Measurements from ENCODE around the gene JPH3. TPM values are rescaled to one million over a fixed set of nuclear protein-coding genes. Genes with fewer than 3 reads are reported as not detected.

The JPH3 gene
- total RNA-seq, 1 donor, result not detected

- no peak for TF ChIP-seq CTCF (IDR thresholded peaks at IDR 0.05; ENCODE audit: insufficient read depth, low read length)
- no peak overlapping the region for H3K4me3 ChIP-seq (ENCODE audit: low read depth, low read length)
- DNase-seq (ENCODE audit: low read depth), result no peak
Observed at GRCh38 chr16:87729266-87729954, 127.1 kb downstream of the JPH3 start.

GRCh38 chr16:87731607-87732006 lies 129.3 kb downstream of the JPH3 start:
- TF ChIP-seq CTCF (IDR thresholded peaks at IDR 0.05; ENCODE audit: insufficient read depth, low read length), result no peak
- no peak for DNase-seq (ENCODE audit: low read depth)
- no peak overlapping the region for H3K4me3 ChIP-seq (ENCODE audit: low read depth, low read length)

- DNase-seq (ENCODE audit: low read depth), result no peak
- no peak overlapping the region for H3K4me3 ChIP-seq (ENCODE audit: low read depth, low read length)
- no peak for TF ChIP-seq CTCF (IDR thresholded peaks at IDR 0.05; ENCODE audit: insufficient read depth, low read length)
Observed at GRCh38 chr16:87733190-87733589, 130.9 kb downstream of the JPH3 start.

- DNase-seq (ENCODE audit: low read depth), result no peak
- H3K4me3 ChIP-seq (ENCODE audit: low read depth, low read length), result no peak overlapping the region
- no peak for TF ChIP-seq CTCF (IDR thresholded peaks at IDR 0.05; ENCODE audit: insufficient read depth, low read length)
Observed at GRCh38 chr16:87734644-87735043, 132.3 kb downstream of the JPH3 start.

GRCh38 chr16:87735270-87736007 lies 133.1 kb downstream of the JPH3 start:
- H3K4me3 ChIP-seq (ENCODE audit: low read depth, low read length), result no peak overlapping the region
- TF ChIP-seq CTCF (IDR thresholded peaks at IDR 0.05; ENCODE audit: insufficient read depth, low read length), result no peak
- no peak for DNase-seq (ENCODE audit: low read depth)

- DNase-seq (ENCODE audit: low read depth), result no peak
- H3K4me3 ChIP-seq (ENCODE audit: low read depth, low read length), result no peak overlapping the region
- TF ChIP-seq CTCF (IDR thresholded peaks at IDR 0.05; ENCODE audit: insufficient read depth, low read length), result no peak
Observed at GRCh38 chr16:87736008-87736382, 133.7 kb downstream of the JPH3 start.
